SH-SY5Y (cell line): ENCODE results near the gene TMUB2.

ENCODE experiments used
- GATA2 ChIP-seq: IDR thresholded peaks from 2 replicates; pipeline ENCODE4 v1.6.1; 2011; ENCODE audit warnings: mild to moderate bottlenecking, low read depth, low read length
- GATA3 ChIP-seq: IDR thresholded peaks from 2 replicates; pipeline ENCODE4 v1.6.1; 2011; ENCODE audit warnings: low read depth, mild to moderate bottlenecking, low read length, moderate library complexity

DNA sequence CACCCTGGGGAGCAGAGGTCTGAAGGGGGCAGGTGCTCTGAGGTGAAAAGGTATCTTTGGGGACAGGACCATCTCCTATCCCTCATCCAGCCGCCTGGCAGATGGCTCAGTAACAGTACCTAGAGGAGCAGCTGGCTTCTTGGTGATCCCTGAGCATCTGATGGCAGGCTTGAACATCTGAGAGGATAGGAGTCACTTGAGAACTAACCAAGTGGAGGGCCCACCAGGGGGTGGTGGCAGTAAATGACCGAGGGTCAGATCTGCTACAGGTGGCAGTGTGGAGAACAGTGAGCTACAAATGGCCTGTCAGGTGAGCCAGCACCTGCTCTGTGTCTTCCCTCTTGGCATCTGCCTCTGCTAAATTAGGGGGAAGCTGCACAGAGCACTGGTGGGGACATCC lies 31.3 kb upstream of the TMUB2 start:
- TF ChIP-seq GATA3 (no peak), GATA2 (no peak)
